BLaER1 treated with 17β-estradiol and CSF1 and Interleukin-3, amounts not matched to agents 10 nM and 100 nM (cell line): Measurements from ENCODE around the gene FAM227A.

Source experiments
- H3K27ac ChIP-seq, 11 experiments: shearing (Covaris generic); formaldehyde crosslinking; 2 replicates each; pipeline ENCODE4 v1.8.1; 2022
- H3K27me3 ChIP-seq, 11 experiments: shearing (Covaris generic); formaldehyde crosslinking; 2 replicates each; pipeline ENCODE4 v1.8.1; 2022
- H3K36me3 ChIP-seq, 11 experiments: shearing (Covaris generic); formaldehyde crosslinking; 2 replicates each; pipeline ENCODE4 v1.8.1; 2022
- H3K4me1 ChIP-seq, 10 experiments: shearing (Covaris generic); formaldehyde crosslinking; 2 replicates each; pipeline ENCODE4 v1.8.1; 2022
- H3K4me2 ChIP-seq, 11 experiments: shearing (Covaris generic); formaldehyde crosslinking; 2 replicates each; pipeline ENCODE4 v1.8.1; 2022
- H3K4me3 ChIP-seq, 10 experiments: shearing (Covaris generic); formaldehyde crosslinking; 2 replicates each; pipeline ENCODE4 v1.8.1; 2022
- H3K9ac ChIP-seq, 11 experiments: shearing (Covaris generic); formaldehyde crosslinking; 2 replicates each; pipeline ENCODE4 v1.8.1; 2022
- H3K9me3 ChIP-seq, 11 experiments: shearing (Covaris generic); formaldehyde crosslinking; replicated peaks in 1 of 11; 2 replicates each; pipeline ENCODE4 v1.8.1; 2022
- H4K20me1 ChIP-seq, 11 experiments: shearing (Covaris generic); formaldehyde crosslinking; 2 replicates each; pipeline ENCODE4 v1.8.1; 2022
- Cebpa-rat ChIP-seq, 11 experiments: shearing (Covaris generic); IDR thresholded peaks; 2 replicates each; pipeline ENCODE4 v1.8.1; 2022

FAM227A gene

GRCh38 chr22:38564669-38565068 is 91.5 kb downstream of the FAM227A start:
- Histone ChIP-seq H3K9me3 (no peaks in the 10 kb centered on the region), H3K4me2 (no peak overlapping the region), H3K27ac (no peak overlapping the region), H3K9ac (no peak overlapping the region), H3K4me1 (peaks cover 0 to 5% (median 4%) of the 10 kb centered on the region in 10 experiments; a peak in 13 of 20 replicates), H4K20me1 (no peaks in the 10 kb centered on the region), H3K36me3 (no peaks in the 10 kb centered on the region), H3K27me3 (peaks cover 0 to 92% (median 0%) of the 10 kb centered on the region in 11 experiments; a peak in 6 of 22 replicates), H3K4me3 (no peak overlapping the region)
- TF ChIP-seq Cebpa-rat (IDR thresholded peaks at IDR 0.05), result no peak

GRCh38 chr22:38554281-38554680 is 101.9 kb downstream of the FAM227A start:
- H3K27ac ChIP-seq, result no peak overlapping the region; a peak in 1 of 22 replicates
- H3K9ac ChIP-seq, result no peak overlapping the region
- no peaks in the 10 kb centered on the region for H3K36me3 ChIP-seq

DNA sequence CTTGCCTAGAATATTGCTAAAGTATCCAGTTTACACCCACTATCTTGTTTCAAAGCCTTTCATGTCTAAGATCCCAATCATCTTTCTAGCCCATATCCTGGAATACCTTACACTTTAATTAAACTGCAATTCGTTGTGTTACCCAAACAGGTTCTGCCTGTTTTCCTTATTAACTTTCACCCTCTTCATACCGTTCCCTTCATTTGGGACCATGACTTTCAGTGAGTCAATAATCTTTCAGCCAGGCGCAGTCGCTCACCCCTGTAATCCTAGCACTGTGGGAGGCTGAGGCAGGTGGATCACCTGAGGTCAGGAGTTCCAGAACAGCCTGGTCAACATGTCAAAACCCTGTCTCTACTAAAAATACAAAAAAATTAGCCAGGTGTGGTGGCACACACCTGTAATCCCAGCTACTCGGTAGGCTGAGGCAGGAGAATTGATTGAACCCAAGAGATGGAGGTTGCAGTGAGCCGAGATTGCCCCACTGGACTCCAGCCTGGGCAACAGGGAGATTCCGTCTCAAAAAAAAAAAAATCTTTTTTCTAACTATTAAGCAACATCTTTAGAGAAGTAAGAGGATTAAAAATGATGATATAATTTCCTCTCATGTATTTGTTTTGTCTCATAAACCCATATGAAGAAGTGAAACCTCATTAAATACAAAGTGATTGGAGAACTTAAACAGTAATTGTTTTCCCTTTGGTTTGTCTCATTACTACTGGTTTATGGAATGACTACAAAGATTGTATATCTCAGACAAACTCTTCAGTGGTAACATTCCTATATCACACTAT is 106.9 kb downstream of the FAM227A start:
- peaks cover 2 to 12% (median 7%) of the 10 kb centered on the region in 11 experiments for H3K9me3 ChIP-seq
- H3K27ac ChIP-seq, result peak overlapping the region in 4 of 11 experiments; percentile 9 to 58 (median 34); a peak in 6 of 22 replicates
- H3K4me2 ChIP-seq, result peak overlapping the region in 8 of 11 experiments; percentile 27 to 79 (median 64); a peak in 14 of 22 replicates
- H3K36me3 ChIP-seq, result peaks cover 0 to 2% (median 0%) of the 10 kb centered on the region in 11 experiments; a peak in 4 of 22 replicates
- H3K27me3 ChIP-seq, result peaks cover 0 to 95% (median 0%) of the 10 kb centered on the region in 11 experiments; a peak in 7 of 22 replicates
- peaks cover 0 to 29% (median 0%) of the 10 kb centered on the region in 11 experiments; a peak in 4 of 22 replicates for H4K20me1 ChIP-seq
- H3K4me3 ChIP-seq, result no peak overlapping the region
- peak in 6 of 11 experiments; percentile 17 to 81 (median 50); a peak in 6 of 22 replicates for TF ChIP-seq Cebpa-rat (IDR thresholded peaks at IDR 0.05)
- peaks cover 8 to 30% (median 22%) of the 10 kb centered on the region in 10 experiments for H3K4me1 ChIP-seq
- H3K9ac ChIP-seq, result peak overlapping the region in 1 of 11 experiments; percentile 12; a peak in 1 of 22 replicates

More at GRCh38 chr22:38554281-38554680, 101.9 kb downstream of the FAM227A start:
- Histone ChIP-seq H3K27me3 (peaks cover 0 to 95% (median 0%) of the 10 kb centered on the region in 11 experiments; a peak in 6 of 22 replicates), H3K9me3 (no peaks in the 10 kb centered on the region), H4K20me1 (peaks cover 0 to 8% (median 0%) of the 10 kb centered on the region in 11 experiments; a peak in 4 of 22 replicates), H3K4me1 (peaks cover 5 to 19% (median 12%) of the 10 kb centered on the region in 10 experiments), H3K4me2 (peak overlapping the region in 8 of 11 experiments; percentile 16 to 48 (median 32); a peak in 12 of 22 replicates), H3K4me3 (no peak overlapping the region)
- TF ChIP-seq Cebpa-rat (IDR thresholded peaks at IDR 0.05), result no peak

DNA sequence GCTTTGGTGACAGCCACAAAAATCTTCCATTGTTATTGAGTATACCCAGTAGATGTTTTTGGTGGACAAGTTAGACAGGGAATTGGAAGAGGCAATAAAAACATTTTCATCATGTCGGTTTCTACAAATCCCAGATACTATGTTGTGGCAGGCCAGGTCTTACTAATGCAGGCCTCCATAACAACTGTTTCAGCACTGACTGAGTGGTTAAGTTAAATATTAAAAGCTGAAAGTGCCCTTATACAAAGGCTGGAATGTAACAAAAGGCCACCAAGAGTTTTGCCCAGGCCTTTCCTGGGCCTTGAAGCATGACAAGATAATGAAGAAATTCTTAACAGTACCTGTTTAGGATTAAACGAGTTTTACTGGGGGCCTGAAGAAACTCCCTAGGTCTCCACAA is 115.5 kb downstream of the FAM227A start:
- Histone ChIP-seq H3K9ac (no peak overlapping the region), H4K20me1 (no peaks in the 10 kb centered on the region; a peak in 1 of 22 replicates), H3K9me3 (peaks cover 21 to 47% (median 34%) of the 10 kb centered on the region in 11 experiments), H3K4me2 (no peak overlapping the region), H3K36me3 (peaks cover 0 to 15% (median 0%) of the 10 kb centered on the region in 11 experiments; a peak in 5 of 22 replicates), H3K27ac (no peak overlapping the region), H3K27me3 (peaks cover 0 to 95% (median 0%) of the 10 kb centered on the region in 11 experiments; a peak in 6 of 22 replicates), H3K4me1 (no peaks in the 10 kb centered on the region), H3K4me3 (no peak overlapping the region)
- no peak for TF ChIP-seq Cebpa-rat (IDR thresholded peaks at IDR 0.05)

GRCh38 chr22:38531251-38531938 is 124.8 kb downstream of the FAM227A start:
- Histone ChIP-seq H3K27ac (peak overlapping the region in 9 of 11 experiments; percentile 33 to 75 (median 59); a peak in 18 of 22 replicates), H3K4me1 (peaks cover 17 to 23% (median 20%) of the 10 kb centered on the region in 10 experiments), H3K36me3 (no peaks in the 10 kb centered on the region), H3K9ac (peak overlapping the region in 7 of 11 experiments; percentile 18 to 61 (median 41); a peak in 11 of 22 replicates), H3K4me2 (peak overlapping the region; percentile 37 to 80 (median 61)), H3K27me3 (peaks cover 0 to 56% (median 0%) of the 10 kb centered on the region in 11 experiments; a peak in 4 of 22 replicates), H4K20me1 (no peaks in the 10 kb centered on the region), H3K9me3 (no peaks in the 10 kb centered on the region), H3K4me3 (peak overlapping the region in 1 of 10 experiments; percentile 27; a peak in 2 of 20 replicates)
- no peak for TF ChIP-seq Cebpa-rat (IDR thresholded peaks at IDR 0.05)
